Lower leg skin (tissue), 3 donors: Measurements from ENCODE around the gene CDKAL1.

ENCODE experiments used
- POLR2A ChIP-seq, 2 donors: fragments of 450-650 bp; IDR thresholded peaks; one replicate each; pipeline ENCODE4 v1.6.1; 2016 to 2017; ENCODE audit warnings: antibody characterized with exemption in 2 of 2, mild to moderate bottlenecking in 1 of 2, moderate library complexity in 1 of 2
- TF ChIP-seq, protein P1 (sequence below), 3 donors: fragments of 450-650 bp; IDR thresholded peaks; one replicate each; pipeline ENCODE4 v1.5.1; 2016; ENCODE audit warnings: antibody characterized with exemption in 3 of 3, mild to moderate bottlenecking in 3 of 3, moderate library complexity in 2 of 3

GRCh38 chr6:20936949-20937348 is 402.7 kb downstream of the CDKAL1 start:
- TF ChIP-seq, protein P1, sequence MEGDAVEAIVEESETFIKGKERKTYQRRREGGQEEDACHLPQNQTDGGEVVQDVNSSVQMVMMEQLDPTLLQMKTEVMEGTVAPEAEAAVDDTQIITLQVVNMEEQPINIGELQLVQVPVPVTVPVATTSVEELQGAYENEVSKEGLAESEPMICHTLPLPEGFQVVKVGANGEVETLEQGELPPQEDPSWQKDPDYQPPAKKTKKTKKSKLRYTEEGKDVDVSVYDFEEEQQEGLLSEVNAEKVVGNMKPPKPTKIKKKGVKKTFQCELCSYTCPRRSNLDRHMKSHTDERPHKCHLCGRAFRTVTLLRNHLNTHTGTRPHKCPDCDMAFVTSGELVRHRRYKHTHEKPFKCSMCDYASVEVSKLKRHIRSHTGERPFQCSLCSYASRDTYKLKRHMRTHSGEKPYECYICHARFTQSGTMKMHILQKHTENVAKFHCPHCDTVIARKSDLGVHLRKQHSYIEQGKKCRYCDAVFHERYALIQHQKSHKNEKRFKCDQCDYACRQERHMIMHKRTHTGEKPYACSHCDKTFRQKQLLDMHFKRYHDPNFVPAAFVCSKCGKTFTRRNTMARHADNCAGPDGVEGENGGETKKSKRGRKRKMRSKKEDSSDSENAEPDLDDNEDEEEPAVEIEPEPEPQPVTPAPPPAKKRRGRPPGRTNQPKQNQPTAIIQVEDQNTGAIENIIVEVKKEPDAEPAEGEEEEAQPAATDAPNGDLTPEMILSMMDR (IDR thresholded peaks at IDR 0.05), result no peak
- no peak for TF ChIP-seq POLR2A (IDR thresholded peaks at IDR 0.05)
